HG02763 (cell line): ENCODE measurements around the gene SERTAD2.
A peak's percentile ranks its signal among the peaks of the same experiment; 100 is the strongest.

Source experiments
- ATAC-seq: cut with Tn5 transposase; IDR thresholded peaks from one replicate; pipeline ENCODE4 v1.9.1; 2021; ENCODE audit warnings: mild to moderate bottlenecking, moderate library complexity; ENCODE audit not compliant: unreplicated experiment

SERTAD2 gene

DNA sequence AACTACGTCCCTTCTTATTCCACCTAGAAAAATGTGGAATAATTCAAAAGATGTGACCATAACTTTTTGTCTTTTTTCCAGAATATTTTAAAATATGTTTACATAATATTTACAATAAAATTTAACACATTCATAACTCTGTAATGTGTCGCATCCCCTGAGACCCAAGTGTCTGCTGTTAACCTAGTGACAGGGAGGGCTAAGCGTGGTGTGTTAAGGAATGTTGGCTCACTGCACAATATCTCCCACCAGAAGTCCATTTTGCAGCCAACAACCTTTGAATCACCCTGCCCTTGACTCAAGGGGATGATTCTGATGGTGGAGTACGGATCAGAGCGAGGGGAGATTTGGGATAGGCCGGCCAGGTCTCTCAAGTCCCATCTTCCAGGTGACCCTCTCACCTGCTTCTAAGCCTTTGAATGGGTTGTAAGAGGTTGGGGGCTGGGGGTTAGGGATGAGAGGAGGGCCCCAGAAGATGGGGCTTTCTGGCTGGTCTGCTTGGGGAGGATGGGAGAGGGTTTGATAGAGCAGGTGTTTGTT, 43.3 kb downstream of the SERTAD2 start:
- no peak for ATAC-seq

DNA sequence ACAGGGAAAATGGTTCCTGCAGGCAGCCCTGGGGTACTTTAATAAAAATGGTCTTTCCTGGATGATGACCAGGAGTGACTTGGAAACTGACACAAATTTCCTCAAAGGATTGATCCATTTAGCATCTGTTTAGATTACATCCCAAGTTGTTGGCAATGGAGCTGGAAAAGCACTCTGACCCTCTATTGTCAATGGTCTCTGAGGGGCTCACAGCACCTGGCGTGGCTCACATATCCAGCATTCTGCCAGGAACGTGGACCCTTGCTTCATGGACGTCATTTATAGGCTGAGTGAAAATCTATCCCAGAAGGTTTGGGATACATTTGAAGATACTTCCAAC, 43.8 kb downstream of the SERTAD2 start:
- no peak for ATAC-seq

DNA sequence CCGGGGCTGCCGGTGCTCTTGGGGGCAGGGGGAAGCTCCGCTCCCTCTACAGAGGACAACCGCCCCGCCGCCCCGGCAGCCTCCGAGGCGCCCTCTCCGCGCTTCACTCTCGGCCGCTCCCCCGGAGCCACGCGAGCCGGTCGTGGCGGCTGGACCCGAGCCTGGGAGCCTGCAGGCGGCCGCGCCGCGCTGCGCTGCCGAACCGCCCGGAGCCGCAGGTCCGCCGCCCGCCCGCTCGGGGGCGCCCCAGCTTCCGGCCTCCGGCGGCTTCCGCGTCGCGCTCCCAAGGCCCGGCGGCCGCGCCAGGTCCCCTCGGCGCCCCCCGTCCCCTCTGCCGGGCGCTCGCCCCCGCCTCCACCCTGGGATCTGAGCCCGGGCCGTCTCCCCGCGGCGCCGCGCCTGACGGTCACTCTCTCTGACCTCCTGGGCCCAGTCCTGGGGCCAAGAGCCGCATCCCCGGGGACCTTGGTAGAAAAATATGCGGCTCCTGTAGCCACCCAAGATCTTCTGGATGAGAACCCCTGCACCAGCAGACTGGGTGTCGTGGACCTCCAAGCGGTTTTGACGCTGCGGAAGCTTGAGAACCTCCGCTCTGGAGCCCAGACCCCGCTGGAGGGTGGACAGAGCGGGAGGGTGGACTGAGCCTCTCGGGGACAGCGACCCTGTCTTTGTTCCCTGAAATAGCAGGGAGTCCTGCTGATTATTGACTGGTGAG, 44.3 kb downstream of the SERTAD2 start:
- ATAC-seq: peak; percentile 41

DNA sequence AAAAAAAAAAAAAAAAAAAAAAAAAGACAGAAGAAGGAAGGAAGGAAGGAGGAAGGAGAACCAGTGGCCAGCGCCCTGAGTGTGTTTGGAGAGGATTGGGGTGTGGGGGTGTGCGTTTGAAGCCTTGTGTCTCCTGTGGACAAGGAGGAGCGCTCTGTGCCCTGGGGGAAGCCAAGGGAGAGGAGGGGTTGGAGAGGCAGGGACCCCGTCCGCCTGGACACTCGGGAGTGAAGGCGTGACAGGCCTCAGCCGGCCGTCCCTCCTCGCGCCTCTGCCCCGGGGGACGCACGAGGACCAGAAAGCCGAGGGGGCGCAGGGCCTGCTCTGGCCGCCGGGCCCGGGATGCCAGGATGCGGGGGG, 44.9 kb downstream of the SERTAD2 start:
- ATAC-seq: no peak

DNA sequence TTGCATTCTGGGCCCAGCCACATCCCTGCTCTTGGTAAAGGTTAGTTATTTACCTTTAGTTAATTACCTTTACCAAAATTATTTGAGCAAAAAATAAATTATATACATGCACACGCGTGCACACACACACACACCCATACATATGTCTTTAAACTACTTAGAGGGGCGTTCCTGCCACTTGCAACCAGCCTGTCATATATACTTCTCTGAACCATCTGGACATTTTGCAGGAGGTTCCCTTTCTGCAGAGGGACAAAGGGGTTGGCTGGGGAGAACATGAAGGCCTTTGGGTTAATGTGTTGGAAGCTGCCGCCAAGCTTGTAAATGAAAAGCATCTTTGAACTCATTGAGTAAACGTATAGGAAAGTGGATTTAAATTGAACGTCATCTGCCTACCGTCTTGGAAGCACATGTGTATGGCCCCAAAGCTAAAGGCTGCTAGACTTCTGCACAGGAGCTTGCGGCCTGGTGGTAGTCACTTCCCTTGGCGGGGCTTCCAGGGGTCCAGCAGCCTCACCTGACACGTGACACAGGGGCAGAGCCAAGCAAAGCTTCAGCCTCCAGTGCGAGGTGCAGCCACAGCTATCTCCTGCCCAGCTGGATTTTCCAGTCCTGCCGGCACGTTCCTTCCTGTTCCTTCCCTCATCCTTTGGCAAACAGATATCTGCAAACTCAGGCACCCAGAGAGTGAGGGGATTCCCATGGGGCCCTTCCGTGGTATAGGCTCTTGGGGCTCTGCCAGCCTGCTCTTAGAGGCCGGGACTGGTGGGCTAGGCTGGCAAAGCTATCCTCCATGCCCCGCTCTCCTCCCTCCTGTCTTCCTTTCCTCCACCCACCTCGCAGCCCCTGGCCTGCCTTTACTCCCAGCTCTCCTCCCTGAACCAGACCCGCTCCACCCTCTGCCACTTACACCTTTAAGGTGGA, 46.1 kb downstream of the SERTAD2 start:
- ATAC-seq: no peak

DNA sequence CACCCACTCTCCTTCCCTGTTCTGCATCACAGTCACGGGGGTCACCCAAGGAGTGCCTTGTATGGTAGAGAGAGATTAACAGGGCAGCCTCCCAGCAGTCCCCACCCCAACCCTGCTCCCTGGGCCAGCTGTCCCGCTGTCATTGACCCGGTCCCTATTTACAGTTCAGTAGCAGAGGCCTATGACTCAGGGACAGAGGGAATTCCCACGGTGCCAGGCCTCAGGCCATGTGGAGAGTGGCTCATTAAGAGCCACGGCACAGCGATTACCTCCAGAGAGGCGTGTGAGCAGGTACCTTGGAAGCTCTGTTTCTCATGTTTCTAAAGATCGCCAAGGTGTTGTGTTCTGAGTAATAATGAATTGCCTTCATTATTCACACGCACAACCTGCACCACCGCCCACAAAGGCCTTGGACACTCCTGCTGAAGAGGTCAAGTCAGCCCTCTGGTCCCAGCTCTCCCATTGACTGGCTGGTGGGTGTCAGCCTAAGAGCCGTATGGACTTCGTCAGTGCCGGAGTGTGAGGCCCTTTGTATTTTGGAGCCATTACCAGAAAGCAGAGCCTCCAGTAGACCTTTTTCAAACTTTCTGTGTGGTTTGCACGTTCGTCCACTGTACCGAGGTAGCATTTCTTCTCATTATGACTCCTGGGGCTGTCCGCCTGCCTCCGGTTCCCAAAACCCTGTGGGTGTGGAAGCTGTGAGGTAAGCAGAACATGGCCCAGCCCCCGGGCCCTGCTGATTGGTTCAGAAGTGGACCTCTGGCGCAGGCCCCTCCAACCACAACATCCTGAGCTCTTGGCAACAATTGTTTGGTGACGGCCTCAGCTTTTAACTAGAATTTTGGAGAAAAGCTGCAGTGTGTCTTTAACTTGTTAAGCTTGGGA, 47.0 kb downstream of the SERTAD2 start:
- ATAC-seq: peak; percentile 83

DNA sequence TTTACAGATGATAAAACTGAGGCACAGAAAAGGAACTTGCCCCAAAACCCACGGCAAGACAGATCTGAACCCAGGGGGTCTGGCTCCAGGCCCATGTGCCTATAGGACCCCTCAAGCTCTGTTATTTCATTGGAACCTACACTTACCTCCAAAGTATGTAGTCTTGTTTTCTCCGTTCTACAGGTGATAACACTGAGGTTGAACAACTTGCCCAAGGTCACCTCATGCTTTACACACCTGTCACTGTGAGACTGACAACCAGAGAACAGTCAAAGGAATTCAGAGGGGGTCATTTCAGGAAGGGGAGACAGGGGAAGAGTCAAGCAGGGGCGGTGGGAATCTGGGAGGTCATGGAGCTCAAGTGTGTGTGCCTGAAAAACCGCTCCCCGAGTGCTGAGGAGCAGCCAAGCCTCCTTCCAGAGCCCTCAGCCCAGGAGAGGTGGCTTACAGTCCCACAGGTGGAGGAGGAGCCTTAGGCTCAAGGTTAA, 47.7 kb downstream of the SERTAD2 start:
- ATAC-seq: no peak

DNA sequence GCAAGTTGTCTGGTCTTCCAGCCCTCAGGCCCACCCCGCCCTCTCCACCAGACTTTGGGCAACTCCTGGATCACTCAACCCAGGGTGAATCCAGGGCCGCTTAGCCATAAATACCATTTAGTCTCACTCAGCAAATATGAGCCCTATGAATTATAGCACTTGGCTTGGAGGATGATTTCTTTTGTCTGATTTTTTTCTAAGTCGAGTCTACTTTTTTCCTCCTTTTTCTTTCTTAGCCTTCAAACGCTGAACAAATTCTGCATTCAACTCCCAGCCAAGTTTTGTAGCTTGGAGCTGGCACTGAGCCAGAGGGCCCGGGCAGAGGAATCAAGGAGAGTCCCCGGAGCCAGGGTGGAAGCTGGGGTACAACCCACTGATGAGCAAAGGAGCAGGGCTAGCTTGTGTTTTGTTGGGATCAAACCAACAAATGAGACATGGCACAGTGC, 48.7 kb downstream of the SERTAD2 start:
- no peak for ATAC-seq

DNA sequence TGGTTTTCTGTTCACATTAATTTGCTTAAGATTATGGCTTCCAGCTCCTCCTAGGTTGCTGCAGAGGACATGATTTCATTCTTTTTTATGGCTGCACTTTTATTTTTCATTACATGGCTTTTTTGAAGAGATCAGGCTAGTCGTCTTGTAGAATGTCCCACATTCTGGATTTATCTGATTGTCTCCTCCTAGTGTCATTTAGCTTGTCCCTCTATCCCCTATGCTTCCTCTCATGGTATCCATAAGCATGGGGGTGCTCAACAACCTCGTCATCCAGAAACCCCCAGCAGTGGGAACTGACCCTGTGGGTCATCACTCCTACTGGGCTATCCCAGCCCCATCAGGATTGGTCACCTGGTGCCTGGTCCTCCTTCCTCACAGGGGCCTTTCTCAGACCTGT, 49.6 kb downstream of the SERTAD2 start:
- ATAC-seq: no peak

DNA sequence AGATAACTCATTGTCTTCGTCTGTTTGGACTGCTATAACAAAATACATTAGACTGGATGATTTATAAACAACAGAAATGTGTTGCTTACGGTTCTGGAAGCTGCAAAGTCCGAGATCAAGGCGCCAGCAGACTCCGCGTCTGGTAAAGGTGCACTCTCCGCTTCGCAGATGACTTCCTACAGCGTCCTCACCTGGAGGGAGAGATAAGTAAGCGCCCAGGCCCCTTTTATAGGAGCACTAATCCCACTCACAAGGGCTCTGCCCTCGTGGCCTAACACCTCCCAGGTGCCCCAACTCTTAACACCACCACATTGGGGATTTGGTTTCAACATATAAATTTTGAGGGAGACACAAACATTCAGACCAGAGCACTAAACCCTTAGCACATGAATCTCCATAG, 51.3 kb downstream of the SERTAD2 start:
- ATAC-seq: no peak

DNA sequence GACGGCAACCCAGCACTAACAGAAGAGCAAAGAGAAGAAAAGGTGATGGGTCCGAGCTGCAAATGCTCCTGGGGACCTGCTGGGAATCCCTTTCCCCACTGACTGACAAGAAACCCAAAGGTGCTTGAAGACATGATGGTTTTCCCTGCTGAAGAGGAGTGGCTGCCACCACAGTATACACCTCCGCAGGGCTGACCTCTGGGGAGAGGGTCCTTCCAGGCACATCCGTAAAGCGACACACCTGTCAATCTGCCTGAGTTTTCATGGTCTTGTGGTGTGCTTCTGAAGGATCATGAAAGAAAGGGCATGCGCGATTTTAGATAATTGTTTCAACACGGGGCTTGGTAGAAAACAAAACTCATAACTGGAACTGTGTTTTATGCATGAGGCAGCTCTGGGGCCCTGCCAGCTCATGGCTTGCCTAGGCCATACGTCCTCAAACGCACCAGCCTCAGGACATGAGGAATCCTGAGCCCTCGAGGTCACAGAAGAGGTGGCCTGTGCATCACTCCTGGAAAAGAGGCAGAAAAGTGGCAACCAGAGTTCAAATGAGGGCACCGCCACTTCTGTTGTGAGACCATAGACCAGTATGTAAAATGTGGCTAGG, 51.8 kb downstream of the SERTAD2 start:
- no peak for ATAC-seq

DNA sequence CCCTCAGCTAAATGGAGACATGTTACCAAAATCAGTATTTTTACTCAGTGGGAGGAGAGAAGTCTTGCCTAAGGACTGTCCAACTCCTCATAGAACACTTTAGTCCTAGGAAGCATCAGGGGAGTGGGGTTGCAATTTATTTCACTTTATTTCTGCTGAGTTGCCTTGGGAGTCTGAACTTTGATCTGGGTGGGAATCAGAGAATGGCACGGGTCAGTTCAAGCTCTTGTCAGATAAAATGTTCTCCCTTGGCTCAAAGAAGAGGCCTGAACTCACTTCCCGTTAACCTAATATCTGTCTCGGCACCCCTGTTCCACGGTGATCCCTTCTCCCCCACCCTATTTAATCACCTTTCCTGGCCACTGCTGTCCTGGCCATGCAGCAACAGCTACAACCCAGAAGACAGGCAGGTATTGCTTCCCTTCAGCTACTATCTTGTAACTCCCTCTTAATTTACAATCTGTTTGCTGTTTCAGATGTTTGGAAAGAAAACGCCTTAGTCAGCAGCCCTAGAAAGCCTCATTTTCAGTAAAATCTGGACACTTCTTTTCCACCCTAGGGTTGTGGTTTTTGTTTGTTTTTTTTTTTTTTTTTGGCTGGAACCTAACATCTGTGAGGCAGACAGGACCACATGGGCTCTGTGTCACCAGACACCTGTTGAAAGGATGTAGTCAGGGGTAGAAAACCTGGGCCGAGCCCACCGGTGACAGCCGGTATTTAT, 52.5 kb downstream of the SERTAD2 start:
- no peak for ATAC-seq

DNA sequence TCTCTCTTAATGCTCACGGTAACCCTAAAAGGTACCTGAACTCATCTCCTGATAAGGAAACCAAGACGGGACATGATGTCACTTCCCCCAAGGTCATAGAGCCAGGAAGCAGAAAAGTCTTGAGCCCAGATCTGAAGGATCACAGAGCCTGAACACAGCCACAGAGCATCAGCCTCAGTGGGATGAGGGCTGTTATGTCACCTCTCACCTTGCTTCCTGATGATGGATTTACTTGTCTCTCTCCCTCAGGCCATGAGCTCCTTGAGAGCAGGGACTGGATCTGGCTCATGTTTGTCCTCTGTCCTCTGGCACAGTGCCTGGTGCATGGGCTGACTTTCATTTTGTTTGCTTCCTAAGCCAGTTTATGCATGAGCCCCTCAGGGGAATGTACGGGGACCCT, 54.2 kb downstream of the SERTAD2 start:
- no peak for ATAC-seq

DNA sequence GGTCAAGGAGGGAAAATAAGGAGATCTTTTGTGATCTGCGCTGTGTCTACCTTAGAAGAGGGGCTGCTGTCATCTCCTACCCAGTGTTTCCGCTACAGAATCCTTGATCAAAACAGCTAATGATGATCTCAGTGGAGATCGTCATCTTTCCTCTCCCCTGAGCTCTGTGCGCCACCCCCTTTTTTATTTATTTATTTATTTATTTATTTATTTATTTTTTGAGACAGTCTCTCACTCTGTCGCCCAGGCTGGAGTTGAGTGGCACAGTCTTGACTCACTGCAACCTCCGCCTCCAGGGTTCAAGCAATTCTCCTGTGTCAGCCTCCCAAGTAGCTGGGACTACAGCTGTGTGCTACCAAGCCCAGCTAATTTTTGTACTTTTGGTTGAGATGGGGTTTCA, 55.5 kb downstream of the SERTAD2 start:
- ATAC-seq: no peak

DNA sequence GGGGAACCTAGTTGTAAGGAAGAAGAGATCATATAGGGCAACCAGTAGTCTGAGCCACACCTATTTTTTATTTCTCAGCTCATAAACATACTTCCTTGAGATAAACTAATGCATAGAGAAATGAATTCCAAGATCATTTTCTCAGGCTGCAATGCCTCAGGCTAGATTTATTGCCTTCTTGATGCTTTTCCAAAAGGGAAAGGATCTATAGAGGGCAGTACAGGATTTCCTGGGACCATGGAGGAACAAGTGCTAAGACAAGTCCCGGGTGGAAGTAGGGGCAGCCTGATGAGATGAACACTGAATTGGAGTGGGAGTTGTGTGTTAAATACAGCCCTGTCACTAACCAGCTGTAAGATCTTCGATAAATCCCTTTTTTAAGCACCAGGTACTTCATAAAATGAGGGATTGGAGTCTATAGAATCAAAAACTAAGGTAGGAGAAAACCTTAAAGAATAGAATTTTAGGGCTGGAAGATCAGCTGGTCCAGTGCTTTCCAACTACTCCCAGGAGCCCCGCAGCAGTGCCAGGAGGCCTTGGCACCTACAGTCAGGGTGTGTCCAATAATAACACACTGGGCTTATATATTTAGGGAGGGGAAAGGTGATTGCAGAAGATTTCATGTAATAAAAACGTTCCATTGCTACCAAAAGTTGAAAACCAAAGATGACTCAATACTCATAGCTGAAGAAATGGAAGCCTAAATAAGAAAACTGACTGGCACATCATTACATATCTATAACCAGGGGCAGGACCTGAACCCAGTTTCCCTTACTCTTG, 58.1 kb downstream of the SERTAD2 start:
- no peak for ATAC-seq

DNA sequence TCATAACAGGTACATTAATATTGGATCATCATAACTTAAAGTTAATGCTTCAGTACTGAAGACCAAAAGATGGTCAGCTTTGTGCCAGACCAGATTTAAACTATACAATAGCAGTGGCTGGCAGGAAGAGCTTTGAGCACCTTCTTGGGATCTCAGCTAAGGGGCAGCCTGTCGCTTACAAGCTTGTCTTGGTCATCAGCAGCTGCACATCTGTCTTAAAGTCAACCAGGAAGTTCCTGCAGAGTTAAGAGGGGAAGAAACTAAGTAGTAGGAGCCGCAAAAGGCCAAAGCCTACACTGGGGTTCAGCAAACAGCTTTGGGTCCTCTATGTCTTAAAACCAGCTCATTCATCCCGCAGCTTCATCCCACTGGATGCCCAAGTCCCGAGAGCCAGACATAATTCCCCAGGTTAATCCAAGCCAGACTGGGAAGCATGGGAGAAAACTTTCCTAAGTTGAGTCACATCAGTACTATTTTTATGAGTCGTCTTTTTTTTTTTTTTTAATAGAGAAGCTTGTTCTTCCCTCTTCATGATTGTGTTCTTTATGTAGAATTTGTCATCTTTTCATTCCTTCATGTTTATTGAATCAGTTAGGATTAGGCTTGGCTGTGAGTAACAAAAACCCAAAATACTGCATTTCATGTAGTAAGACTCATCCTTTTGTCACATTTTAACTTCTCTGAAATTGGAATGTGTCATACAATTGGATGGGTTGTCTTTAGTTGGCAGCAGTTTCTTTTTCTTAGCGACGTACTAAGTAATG, 59.3 kb downstream of the SERTAD2 start:
- ATAC-seq: no peak

DNA sequence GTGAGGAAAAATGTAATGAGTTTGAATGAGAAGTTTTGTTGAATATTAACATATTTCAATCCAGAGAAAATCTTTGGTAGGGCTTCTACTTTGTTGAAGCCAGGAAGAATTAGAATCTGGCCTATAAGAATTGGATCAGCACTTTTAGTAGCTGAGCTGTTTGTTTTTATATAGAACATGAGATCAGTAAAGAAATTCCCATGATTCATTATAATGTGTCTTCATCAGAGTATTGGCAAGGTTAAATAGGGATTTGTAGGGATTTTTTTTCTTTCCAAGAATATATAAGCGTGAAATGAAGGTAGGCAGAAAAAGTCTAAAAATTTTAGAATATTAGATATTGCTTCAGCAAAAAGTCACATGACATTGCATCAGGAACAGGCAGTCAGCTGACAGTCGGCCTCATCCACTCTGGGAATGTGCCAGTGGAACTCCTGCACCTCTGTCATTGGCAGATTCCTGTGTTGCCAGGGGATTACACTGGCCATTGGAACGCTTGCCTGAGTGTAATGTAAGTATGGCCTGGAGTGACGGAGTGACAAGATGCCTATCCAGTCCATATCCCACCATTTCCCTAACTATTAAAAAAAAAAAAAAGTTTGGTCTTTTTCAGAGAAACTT, 60.6 kb downstream of the SERTAD2 start:
- ATAC-seq: no peak

DNA sequence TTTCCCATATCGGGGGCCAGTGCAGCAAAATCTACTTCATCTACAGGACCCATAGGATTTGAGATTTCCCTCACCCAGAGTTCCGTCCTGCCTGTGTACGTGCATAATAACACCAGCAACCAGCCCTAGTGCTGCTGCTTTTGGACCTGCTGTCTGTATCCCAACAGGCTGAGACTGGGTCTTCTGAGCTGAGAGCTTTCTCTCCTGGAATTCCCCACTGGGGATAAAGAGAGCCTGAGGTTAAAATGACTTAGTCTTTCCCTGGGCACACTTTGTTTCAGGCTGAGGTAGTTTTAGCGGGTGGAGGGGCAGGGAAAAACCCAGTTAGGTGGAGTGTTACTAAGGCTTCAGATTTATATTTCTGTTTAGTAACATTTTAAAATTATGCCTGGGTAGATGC, 62.5 kb downstream of the SERTAD2 start:
- ATAC-seq: no peak
